ENCODE data around the gene GRHL3.
A peak's percentile ranks its signal among the peaks of the same experiment; 100 is the strongest.

The GRHL3 gene

DNA sequence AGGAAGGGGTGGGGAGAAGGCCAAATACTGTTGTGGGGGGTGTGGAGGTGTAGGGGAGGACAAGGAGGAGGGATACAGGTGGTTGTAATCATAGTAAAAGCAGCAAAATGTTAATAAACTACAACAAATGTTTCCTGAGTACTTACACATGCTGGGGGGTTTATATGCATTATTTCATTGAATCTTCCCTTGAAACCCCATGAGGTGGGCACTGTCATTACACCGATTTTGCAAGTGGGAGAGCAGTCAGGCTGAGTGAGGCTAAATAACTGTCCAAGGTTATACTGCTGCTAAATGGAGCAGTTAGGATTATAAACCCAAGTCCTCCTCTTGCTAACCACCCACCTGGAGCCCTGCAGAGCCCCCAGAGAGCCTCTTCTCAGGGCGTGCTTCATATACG lies 14.4 kb upstream of the GRHL3 start:
- H3K27ac ChIP-seq = no peak overlapping the region
- DNase-seq (ENCODE audit: low read depth, low spot score) = no peak
- no peak overlapping the region for H3K4me3 ChIP-seq
- no peak overlapping the region for H3K9ac ChIP-seq (ENCODE audit: insufficient read length)
- no peaks in the 10 kb centered on the region for H3K36me3 ChIP-seq (ENCODE audit: insufficient read depth, low read length)
- H3K9me3 ChIP-seq (ENCODE audit: low read depth, low read length) = no peaks in the 10 kb centered on the region
- TF ChIP-seq EZH2 (IDR thresholded peaks at IDR 0.05) = no peak

GRCh38 chr1:24308365-24309015 lies 10.7 kb upstream of the GRHL3 start:
- H3K27ac ChIP-seq = no peak overlapping the region
- no peaks in the 10 kb centered on the region for H3K9me3 ChIP-seq (ENCODE audit: low read depth, low read length)
- H3K9ac ChIP-seq (ENCODE audit: insufficient read length) = no peak overlapping the region
- no peaks in the 10 kb centered on the region for H3K36me3 ChIP-seq (ENCODE audit: insufficient read depth, low read length)
- no peak for TF ChIP-seq FOXP2 (optimal IDR thresholded peaks at IDR 0.05; ENCODE audit: control extremely low read depth, extremely low read length, insufficient read depth)
- no peak for TF ChIP-seq POLR2AphosphoS5 (IDR thresholded peaks at IDR 0.05; ENCODE audit: borderline replicate concordance, low read depth, low read length)
- no peak for TF ChIP-seq EZH2 (IDR thresholded peaks at IDR 0.05)
- DNase-seq (ENCODE audit: low read depth, low spot score) = no peak
- H3K4me3 ChIP-seq = no peak overlapping the region

DNA sequence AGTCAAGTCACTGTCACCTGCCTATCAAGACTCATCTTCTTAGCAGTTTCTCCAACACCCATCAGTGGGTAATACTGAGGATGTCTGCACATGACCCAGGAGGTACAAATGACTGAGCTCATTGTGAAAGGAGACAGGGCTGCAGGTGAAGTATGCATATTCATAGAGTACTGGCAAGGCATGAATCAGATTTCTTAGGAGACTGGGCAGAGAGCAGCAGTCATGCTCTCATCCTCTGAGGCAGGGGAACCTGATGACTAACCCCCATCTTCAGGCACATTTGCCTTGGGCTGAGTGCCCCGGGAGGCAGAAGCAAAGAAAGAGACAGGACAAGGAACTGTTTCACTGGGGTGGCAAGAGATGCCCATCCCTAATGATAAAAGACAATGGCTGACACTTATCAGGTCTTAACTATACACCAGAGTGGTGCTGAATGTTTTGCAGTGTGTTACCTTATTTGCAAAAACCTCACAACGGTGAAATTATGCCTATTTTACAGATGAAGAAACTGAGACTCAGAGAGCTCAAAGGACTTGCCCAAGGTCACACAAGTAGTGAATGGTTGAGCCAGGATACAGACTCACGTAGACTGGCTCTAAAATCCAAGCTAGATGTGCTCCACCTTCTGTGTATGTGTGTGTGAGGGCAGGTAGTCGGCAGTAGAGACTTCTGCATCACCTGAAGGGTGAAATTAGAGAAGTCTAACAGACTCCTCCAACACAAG lies 9.2 kb upstream of the GRHL3 start:
- TF ChIP-seq FOXP2 (optimal IDR thresholded peaks at IDR 0.05; ENCODE audit: control extremely low read depth, extremely low read length, insufficient read depth) (no peak), POLR2AphosphoS5 (IDR thresholded peaks at IDR 0.05; ENCODE audit: borderline replicate concordance, low read depth, low read length) (no peak), EZH2 (IDR thresholded peaks at IDR 0.05) (no peak)
- H3K9ac ChIP-seq (ENCODE audit: insufficient read length) = no peak overlapping the region

GRCh38 chr1:24311234-24311633 lies 7.9 kb upstream of the GRHL3 start:
- DNase-seq (ENCODE audit: low read depth, low spot score) = no peak
- H3K36me3 ChIP-seq (ENCODE audit: insufficient read depth, low read length) = no peaks in the 10 kb centered on the region
- TF ChIP-seq POLR2AphosphoS5 (IDR thresholded peaks at IDR 0.05; ENCODE audit: borderline replicate concordance, low read depth, low read length) = no peak
- no peak for TF ChIP-seq FOXP2 (optimal IDR thresholded peaks at IDR 0.05; ENCODE audit: control extremely low read depth, extremely low read length, insufficient read depth)
- TF ChIP-seq EZH2 (IDR thresholded peaks at IDR 0.05) = no peak
- no peak overlapping the region for H3K4me3 ChIP-seq
- no peak overlapping the region for H3K27ac ChIP-seq
- H3K9me3 ChIP-seq (ENCODE audit: low read depth, low read length) = no peaks in the 10 kb centered on the region
- no peak overlapping the region for H3K9ac ChIP-seq (ENCODE audit: insufficient read length)

More for the DNA sequence above, 9.2 kb upstream of the GRHL3 start:
- H3K4me3 ChIP-seq = no peak overlapping the region
- H3K36me3 ChIP-seq (ENCODE audit: insufficient read depth, low read length) = no peaks in the 10 kb centered on the region
- DNase-seq (ENCODE audit: low read depth, low spot score) = no peak
- H3K9me3 ChIP-seq (ENCODE audit: low read depth, low read length) = no peaks in the 10 kb centered on the region
- no peak overlapping the region for H3K27ac ChIP-seq

DNA sequence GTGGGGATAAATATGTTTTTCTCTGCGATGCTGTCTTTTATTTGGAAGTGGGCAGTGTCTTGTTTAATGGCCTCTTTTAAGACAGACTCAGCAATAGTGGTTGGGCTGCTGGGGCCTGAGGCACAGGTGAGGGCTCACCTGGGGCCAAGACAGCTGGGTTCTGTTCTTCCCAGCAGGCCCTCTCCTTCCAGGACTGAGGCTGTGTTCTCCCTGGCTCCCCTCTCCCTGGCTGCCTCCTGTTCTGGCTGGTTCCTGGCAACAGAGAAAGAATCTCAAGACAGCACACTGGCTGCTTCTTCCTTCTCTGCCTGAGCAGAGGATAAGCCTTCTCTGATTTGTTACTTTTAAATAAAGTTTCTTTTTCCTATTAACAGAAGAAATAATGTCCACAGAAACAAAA lies 7.4 kb upstream of the GRHL3 start:
- Histone ChIP-seq H3K27ac (no peak overlapping the region), H3K4me3 (no peak overlapping the region), H3K9me3 (ENCODE audit: low read depth, low read length) (no peaks in the 10 kb centered on the region), H3K9ac (ENCODE audit: insufficient read length) (no peak overlapping the region), H3K36me3 (ENCODE audit: insufficient read depth, low read length) (no peaks in the 10 kb centered on the region)
- TF ChIP-seq EZH2 (IDR thresholded peaks at IDR 0.05) (no peak), FOXP2 (optimal IDR thresholded peaks at IDR 0.05; ENCODE audit: control extremely low read depth, extremely low read length, insufficient read depth) (no peak), POLR2AphosphoS5 (IDR thresholded peaks at IDR 0.05; ENCODE audit: borderline replicate concordance, low read depth, low read length) (no peak)
- DNase-seq (ENCODE audit: low read depth, low spot score) = no peak

GRCh38 chr1:24315391-24315790 lies 3.8 kb upstream of the GRHL3 start:
- H3K36me3 ChIP-seq (ENCODE audit: insufficient read depth, low read length) = no peaks in the 10 kb centered on the region
- DNase-seq (ENCODE audit: low read depth, low spot score) = no peak
- no peak overlapping the region for H3K4me3 ChIP-seq
- 0 out of 2 replicates have a peak overlapping the region, but pooled peaks have one; percentile 11 for H3K27ac ChIP-seq
- no peak overlapping the region for H3K9ac ChIP-seq (ENCODE audit: insufficient read length)
- TF ChIP-seq EZH2 (IDR thresholded peaks at IDR 0.05) = no peak
- TF ChIP-seq POLR2AphosphoS5 (IDR thresholded peaks at IDR 0.05; ENCODE audit: borderline replicate concordance, low read depth, low read length) = no peak
- no peak for TF ChIP-seq FOXP2 (optimal IDR thresholded peaks at IDR 0.05; ENCODE audit: control extremely low read depth, extremely low read length, insufficient read depth)
- H3K9me3 ChIP-seq (ENCODE audit: low read depth, low read length) = no peaks in the 10 kb centered on the region

- Histone ChIP-seq H3K4me3 (no peak overlapping the region), H3K9ac (ENCODE audit: insufficient read length) (no peak overlapping the region), H3K36me3 (ENCODE audit: insufficient read depth, low read length) (no peaks in the 10 kb centered on the region), H3K27ac (peak overlapping the region; percentile 20; the same call in 1 of the 2 replicates), H3K9me3 (ENCODE audit: low read depth, low read length) (no peaks in the 10 kb centered on the region)
- TF ChIP-seq EZH2 (IDR thresholded peaks at IDR 0.05) = no peak
- TF ChIP-seq POLR2AphosphoS5 (IDR thresholded peaks at IDR 0.05; ENCODE audit: borderline replicate concordance, low read depth, low read length) = no peak
- no peak for TF ChIP-seq FOXP2 (optimal IDR thresholded peaks at IDR 0.05; ENCODE audit: control extremely low read depth, extremely low read length, insufficient read depth)
- DNase-seq (ENCODE audit: low read depth, low spot score) = no peak
These were observed 2.5 kb upstream of the GRHL3 start for GRCh38 chr1:24316645-24317044.

GRCh38 chr1:24317081-24317480 lies 2.1 kb upstream of the GRHL3 start:
- Histone ChIP-seq H3K36me3 (ENCODE audit: insufficient read depth, low read length) (no peaks in the 10 kb centered on the region), H3K9ac (ENCODE audit: insufficient read length) (no peak overlapping the region), H3K4me3 (no peak overlapping the region), H3K9me3 (ENCODE audit: low read depth, low read length) (no peaks in the 10 kb centered on the region), H3K27ac (peak overlapping the region; percentile 20; the same call in 1 of the 2 replicates)
- no peak for DNase-seq (ENCODE audit: low read depth, low spot score)
- TF ChIP-seq FOXP2 (optimal IDR thresholded peaks at IDR 0.05; ENCODE audit: control extremely low read depth, extremely low read length, insufficient read depth) (no peak), EZH2 (IDR thresholded peaks at IDR 0.05) (no peak), POLR2AphosphoS5 (IDR thresholded peaks at IDR 0.05; ENCODE audit: borderline replicate concordance, low read depth, low read length) (no peak)

All from SK-N-MC (cell line).